ENCODE data around the gene GLI1. TPM values are rescaled to one million over a fixed set of nuclear protein-coding genes. Genes with fewer than 3 reads are reported as not detected.
A peak's percentile ranks its signal among the peaks of the same experiment; 100 is the strongest.

The GLI1 gene
- total RNA-seq, 1 experiment from 2014 or later, result 6.4 TPM

- Histone ChIP-seq H3K27ac (ENCODE audit: low read depth, low read length) (peak overlapping the region; percentile 30; the same call in 1 of the 2 replicates), H3K79me2 (ENCODE audit: insufficient read depth, low read length) (peaks cover 36% of the 10 kb centered on the region), H3K27me3 (ENCODE audit: insufficient read depth, low read length) (no peaks in the 10 kb centered on the region), H3K9me3 (ENCODE audit: control insufficient read depth in 1 of 2, insufficient read depth in 1 of 2, low read depth in 1 of 2, low read length in 2 of 2) (no peaks in the 10 kb centered on the region), H3K36me3 (ENCODE audit: control insufficient read depth in 1 of 2, insufficient read depth in 2 of 2, low read length in 2 of 2) (peaks cover 16 to 29% of the 10 kb centered on the region in 2 experiments), H3K9me2 (ENCODE audit: insufficient read depth) (no peaks in the 10 kb centered on the region), H3K4me2 (ENCODE audit: low read length) (peak overlapping the region; percentile 53), H3K9ac (ENCODE audit: low read length) (no peak overlapping the region), H4K20me1 (ENCODE audit: insufficient read depth) (no peaks in the 10 kb centered on the region), H3K4me1 (ENCODE audit: control insufficient read depth in 1 of 2, insufficient read depth in 2 of 2, low read length in 2 of 2) (peaks cover 4 to 14% of the 10 kb centered on the region in 2 experiments; a peak in 3 of 4 replicates), H2AFZ (ENCODE audit: low read depth, low read length, poor library complexity, severe bottlenecking) (no peak overlapping the region), H3K4me3 (replicated peaks in 1 of 2; ENCODE audit: low read depth in 1 of 2, low read length in 2 of 2) (peak overlapping the region; percentile 23 to 97)
- ATAC-seq, result peak; percentile 28; the same call in 1 of the 2 replicates
- intact Hi-C loops (cut with micrococcal nuclease), result loop anchor here (2.0 kb wide), 1 partner anchor 28 kb away; the partner anchor contains the start of gene GLI1
- no peak for DNase-seq (ENCODE audit: low read depth, low spot score)
- ChIA-PET POLR2A (interaction anchor here (0.7 to 1.3 kb wide), 2 partner anchors 30 to 44 kb away, joined by 3 to 4 read pairs; no protein-coding TSS in a partner anchor), RAD21 (ENCODE audit: low non-redundant PET in 1 of 2, low total read pairs in 2 of 2, uncharacterized antibody in 2 of 2, unreplicated experiment in 2 of 2) (no interaction called here), CTCF (no interaction called here)
- BruUV-seq (replicated peaks), result no TSS peak
- TF ChIP-seq ZNF274 (IDR thresholded peaks at IDR 0.05; ENCODE audit: low read depth, low read length) (no peak), ELF1 (IDR thresholded peaks at IDR 0.05; ENCODE audit: borderline replicate concordance, low read depth) (no peak), YY1 (IDR thresholded peaks at IDR 0.05; ENCODE audit: extremely low read depth, insufficient replicate concordance, low read depth, low read length) (no peak), EZH2 (IDR thresholded peaks at IDR 0.05) (no peak), EZH2phosphoT487 (IDR thresholded peaks at IDR 0.05; ENCODE audit: borderline replicate concordance) (no peak), FOSL1 (IDR thresholded peaks at IDR 0.05; ENCODE audit: low read depth) (no peak), CEBPB (IDR thresholded peaks at IDR 0.05; ENCODE audit: low read depth) (no peak), ZFX (IDR thresholded peaks at IDR 0.05) (no peak), REST (IDR thresholded peaks at IDR 0.05; ENCODE audit: low read depth) (no peak)
These were observed 27.5 kb downstream of the GLI1 start for GRCh38 chr12:57487055-57487596.

All from HCT116 (cell line).